Esophagus muscularis mucosa (tissue), 4 donors: ENCODE results near the gene HIRA. TPM values are rescaled to one million over a fixed set of nuclear protein-coding genes. Genes with fewer than 3 reads are reported as not detected.

ENCODE experiments used
- DNase-seq: peaks from one replicate; pipeline ENCODE4 v3.0.0-alpha.2; 2017; ENCODE audit errors: extremely low spot score
- H3K27ac ChIP-seq, 4 donors: fragments of 200-600 bp; sonication (generic); replicated peaks in 1 of 4; 1 replicate in 3 of 4; 2 replicates in 1 of 4; pipeline ENCODE4 v1.5.1; 2016 to 2019; ENCODE audit warnings: mild to moderate bottlenecking in 1 of 4
- H3K27me3 ChIP-seq, 4 donors: fragments of 200-600 bp; sonication (generic); one replicate each; pipeline versions ENCODE4 v1.5.1 to v1.6.0; 2016 to 2019
- H3K36me3 ChIP-seq, 4 donors: fragments of 200-600 bp; sonication (generic); one replicate each; pipeline ENCODE4 v1.5.1; 2016 to 2019
- H3K4me1 ChIP-seq, 4 donors: fragments of 200-600 bp; sonication (generic); one replicate each; pipeline ENCODE4 v1.5.1; 2016 to 2019
- H3K4me3 ChIP-seq, 4 donors: fragments of 200-600 bp; sonication (generic); 1 replicate in 2 of 4; 2 replicates in 2 of 4; pipeline ENCODE4 v1.5.1; 2016 to 2019; ENCODE audit warnings: mild to moderate bottlenecking in 4 of 4, moderate library complexity in 1 of 4
- H3K9me3 ChIP-seq, 4 donors: fragments of 200-600 bp; sonication (generic); 1 replicate in 3 of 4; 2 replicates in 1 of 4; pipeline ENCODE4 v1.5.1; 2016 to 2019
- EP300 ChIP-seq: sonication (generic); formaldehyde crosslinking; IDR thresholded peaks from one replicate; pipeline ENCODE4 v1.6.1; 2017; ENCODE audit warnings: antibody characterized with exemption
- POLR2A ChIP-seq: fragments of 450-650 bp; IDR thresholded peaks from one replicate; pipeline ENCODE4 v1.6.1; 2017; ENCODE audit warnings: antibody characterized with exemption, moderate library complexity, mild to moderate bottlenecking, low read depth
- POLR2AphosphoS5 ChIP-seq, 2 donors: sonication (generic); formaldehyde crosslinking; IDR thresholded peaks; one replicate each; pipeline ENCODE4 v1.6.1; 2017; ENCODE audit warnings: antibody characterized with exemption in 2 of 2
- WGBS: methylation state at CpG from one replicate; pipeline ENCODE4 v1.1.5; 2018; 5-methylcytosine and 5-hydroxymethylcytosine counted together
- intact Hi-C: fragments of 100-400 bp; cut with DNase I; formaldehyde crosslinking; loops from one replicate; pipeline ENCODE4 v1.15.1; 2023
- total RNA-seq, 4 donors: library from RNA; depleted of rRNA; stranded (reverse); fragments of >200 nt; gene quantifications; one replicate each; pipeline versions ENCODE4 v1.1.0 to v1.2.1, GENCODE V29; 2016
- TF ChIP-seq, protein P1 (sequence below), 3 experiments: fragments of 200-600 bp in 2 of 3; fragments of 450-650 bp in 1 of 3; sonication (generic) in 2 of 3; IDR thresholded peaks; one replicate each; pipeline ENCODE4 v1.5.1; 2017 to 2019; ENCODE audit warnings: antibody characterized with exemption in 3 of 3, mild to moderate bottlenecking in 2 of 3, moderate library complexity in 1 of 3

Gene HIRA
- total RNA-seq, 4 donors from 2014 or later, result 22.0 to 31.6 (median 26.5) TPM

GRCh38 chr22:19412923-19413322 lies 18.6 kb downstream of the HIRA start:
- TF ChIP-seq, protein P1, sequence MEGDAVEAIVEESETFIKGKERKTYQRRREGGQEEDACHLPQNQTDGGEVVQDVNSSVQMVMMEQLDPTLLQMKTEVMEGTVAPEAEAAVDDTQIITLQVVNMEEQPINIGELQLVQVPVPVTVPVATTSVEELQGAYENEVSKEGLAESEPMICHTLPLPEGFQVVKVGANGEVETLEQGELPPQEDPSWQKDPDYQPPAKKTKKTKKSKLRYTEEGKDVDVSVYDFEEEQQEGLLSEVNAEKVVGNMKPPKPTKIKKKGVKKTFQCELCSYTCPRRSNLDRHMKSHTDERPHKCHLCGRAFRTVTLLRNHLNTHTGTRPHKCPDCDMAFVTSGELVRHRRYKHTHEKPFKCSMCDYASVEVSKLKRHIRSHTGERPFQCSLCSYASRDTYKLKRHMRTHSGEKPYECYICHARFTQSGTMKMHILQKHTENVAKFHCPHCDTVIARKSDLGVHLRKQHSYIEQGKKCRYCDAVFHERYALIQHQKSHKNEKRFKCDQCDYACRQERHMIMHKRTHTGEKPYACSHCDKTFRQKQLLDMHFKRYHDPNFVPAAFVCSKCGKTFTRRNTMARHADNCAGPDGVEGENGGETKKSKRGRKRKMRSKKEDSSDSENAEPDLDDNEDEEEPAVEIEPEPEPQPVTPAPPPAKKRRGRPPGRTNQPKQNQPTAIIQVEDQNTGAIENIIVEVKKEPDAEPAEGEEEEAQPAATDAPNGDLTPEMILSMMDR (IDR thresholded peaks at IDR 0.05), result no peak
- no peak for TF ChIP-seq POLR2AphosphoS5 (IDR thresholded peaks at IDR 0.05)
- TF ChIP-seq POLR2A, result no peak
- TF ChIP-seq EP300, result no peak
- no peaks in the 10 kb centered on the region for H3K27me3 ChIP-seq
- no peak for DNase-seq
- 87% methylated on average over 4 of the region's 4 CpGs for WGBS
- peaks cover 0 to 20% (median 4%) of the 10 kb centered on the region in 4 donors for H3K4me1 ChIP-seq
- intact Hi-C loops, result no loop called here
- no peak overlapping the region for H3K27ac ChIP-seq
- peaks cover 11 to 28% (median 26%) of the 10 kb centered on the region in 4 donors for H3K36me3 ChIP-seq
- H3K4me3 ChIP-seq, result no peak overlapping the region
- no peaks in the 10 kb centered on the region for H3K9me3 ChIP-seq

DNA sequence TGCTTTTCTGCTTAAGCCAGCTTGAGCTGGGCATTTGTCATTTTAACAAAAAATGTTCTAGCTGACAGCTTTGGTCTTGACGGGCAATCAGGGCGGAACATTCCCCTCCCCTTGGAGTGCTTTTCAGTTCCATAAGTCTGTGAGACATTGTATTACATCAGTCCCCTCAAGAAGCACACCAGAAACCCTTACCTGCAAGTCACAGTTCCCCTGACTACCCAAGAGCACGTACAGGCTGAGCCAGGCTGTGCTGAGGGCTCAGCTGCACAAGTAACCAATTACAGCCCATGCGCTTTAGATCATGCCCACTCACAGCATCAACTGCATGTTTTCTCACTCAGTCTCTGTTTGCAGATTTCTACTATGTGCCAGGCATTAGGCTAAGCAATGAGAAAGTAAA lies 19.1 kb downstream of the HIRA start:
- peaks cover 15 to 33% (median 30%) of the 10 kb centered on the region in 4 donors for H3K36me3 ChIP-seq
- no peak overlapping the region for H3K27ac ChIP-seq
- DNase-seq, result no peak
- no peaks in the 10 kb centered on the region for H3K9me3 ChIP-seq
- WGBS, result 100% methylated on average over 4 of the region's 4 CpGs
- no peaks in the 10 kb centered on the region for H3K27me3 ChIP-seq
- TF ChIP-seq POLR2A, result no peak
- TF ChIP-seq, protein P1 (IDR thresholded peaks at IDR 0.05), result no peak
- no peak for TF ChIP-seq POLR2AphosphoS5 (IDR thresholded peaks at IDR 0.05)
- no peak for TF ChIP-seq EP300
- intact Hi-C loops, result no loop called here
- peaks cover 0 to 22% (median 4%) of the 10 kb centered on the region in 4 donors for H3K4me1 ChIP-seq
- no peak overlapping the region for H3K4me3 ChIP-seq

DNA sequence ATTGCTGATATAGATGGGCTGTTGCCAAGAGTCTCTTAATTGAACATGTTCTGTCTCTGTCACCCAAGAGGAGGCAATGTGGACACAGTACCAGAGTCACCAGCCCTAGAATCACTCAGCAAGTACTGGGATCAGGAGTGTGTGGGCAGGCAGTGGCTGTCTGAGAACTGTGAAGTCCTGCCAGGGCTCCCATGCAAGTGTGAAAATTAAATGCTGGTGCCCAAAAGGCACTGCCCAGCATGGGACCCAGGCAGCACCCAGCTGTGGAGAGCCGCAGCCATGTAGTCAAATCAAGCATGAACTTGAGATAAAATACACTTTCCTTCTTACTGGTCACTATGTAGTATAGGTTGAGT lies 19.9 kb downstream of the HIRA start:
- no peaks in the 10 kb centered on the region for H3K27me3 ChIP-seq
- H3K36me3 ChIP-seq, result peaks cover 23 to 38% (median 32%) of the 10 kb centered on the region in 4 donors
- H3K27ac ChIP-seq, result no peak overlapping the region
- no peaks in the 10 kb centered on the region for H3K9me3 ChIP-seq
- 100% methylated on average over 1 of the region's 1 CpG for WGBS
- no peak for DNase-seq
- TF ChIP-seq, protein P1 (IDR thresholded peaks at IDR 0.05), result no peak
- TF ChIP-seq POLR2AphosphoS5 (IDR thresholded peaks at IDR 0.05), result no peak
- peaks cover 0 to 25% (median 4%) of the 10 kb centered on the region in 4 donors for H3K4me1 ChIP-seq
- no peak overlapping the region for H3K4me3 ChIP-seq
- intact Hi-C loops, result no loop called here

DNA sequence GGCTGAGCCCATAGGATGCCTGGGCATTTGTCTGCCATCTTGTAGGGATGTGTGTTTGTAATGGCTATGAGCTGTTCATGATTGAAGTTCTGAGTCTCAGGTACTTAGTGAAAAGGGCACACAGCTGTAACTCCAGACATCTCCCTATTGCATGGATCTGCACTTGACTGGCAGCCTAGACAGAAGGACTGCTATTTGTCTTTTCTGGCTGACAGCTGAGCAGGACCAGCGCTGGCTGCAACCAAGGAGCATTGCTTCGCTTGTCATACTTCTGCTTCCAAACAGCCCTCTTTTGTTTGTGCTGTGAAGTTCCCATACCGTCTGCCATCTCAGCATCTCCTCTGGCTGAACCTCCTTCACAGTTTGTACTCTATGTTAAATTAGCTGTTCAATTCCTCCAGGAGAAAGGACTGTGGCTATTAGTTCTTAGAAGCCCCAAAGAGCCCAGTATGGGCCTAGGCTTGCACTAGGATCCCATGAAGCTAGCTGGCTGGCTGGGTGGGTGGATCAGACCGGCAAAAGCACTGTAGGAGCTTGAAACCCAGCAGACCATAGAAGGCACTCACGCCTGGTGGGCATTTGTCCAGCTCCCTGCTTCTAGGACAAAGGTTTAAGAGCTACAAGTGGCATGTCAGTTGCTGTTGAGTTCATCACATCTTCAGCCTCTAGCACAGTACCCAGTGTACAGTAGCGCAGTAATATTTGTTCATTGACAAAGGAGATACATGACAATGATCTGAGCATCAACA lies 20.4 kb downstream of the HIRA start:
- no peak for DNase-seq
- TF ChIP-seq, protein P1 (IDR thresholded peaks at IDR 0.05), result no peak
- no peak for TF ChIP-seq POLR2A
- TF ChIP-seq EP300, result no peak
- TF ChIP-seq POLR2AphosphoS5 (IDR thresholded peaks at IDR 0.05), result no peak
- WGBS, result 92% methylated on average over 5 of the region's 6 CpGs
- Histone ChIP-seq H3K4me3 (no peak overlapping the region), H3K27ac (no peak overlapping the region), H3K4me1 (peaks cover 0 to 29% (median 4%) of the 10 kb centered on the region in 4 donors), H3K36me3 (peaks cover 28 to 43% (median 38%) of the 10 kb centered on the region in 4 donors), H3K27me3 (no peaks in the 10 kb centered on the region), H3K9me3 (no peaks in the 10 kb centered on the region)
- intact Hi-C loops, result no loop called here
